CD4-positive, alpha-beta T cell treated with Interleukin-4 for 4 hours (primary cell): ENCODE data around the gene SLC26A9.

Experiments
- DNase-seq: peaks from one replicate; pipeline ENCODE4 v3.0.0-alpha.2; 2020

The SLC26A9 gene

GRCh38 chr1:205948039-205948438 is 4.8 kb upstream of the SLC26A9 start:
- no peak for DNase-seq

GRCh38 chr1:205947024-205947423 is 3.8 kb upstream of the SLC26A9 start:
- DNase-seq: no peak

- DNase-seq: no peak
Measured at GRCh38 chr1:205945069-205945468, 1.8 kb upstream of the SLC26A9 start.

GRCh38 chr1:205944525-205944924 is 1.3 kb upstream of the SLC26A9 start:
- DNase-seq: no peak

- DNase-seq: no peak
Measured at GRCh38 chr1:205942631-205943159, 561 bp downstream of the SLC26A9 start.

GRCh38 chr1:205940710-205941109 is 2.5 kb downstream of the SLC26A9 start:
- DNase-seq: no peak

GRCh38 chr1:205939690-205940330 is 3.4 kb downstream of the SLC26A9 start:
- no peak for DNase-seq

GRCh38 chr1:205938682-205939081 is 4.6 kb downstream of the SLC26A9 start:
- DNase-seq: no peak

GRCh38 chr1:205936846-205937586 is 6.2 kb downstream of the SLC26A9 start:
- no peak for DNase-seq

- DNase-seq: no peak
Measured at GRCh38 chr1:205936311-205936710, 6.9 kb downstream of the SLC26A9 start.

- DNase-seq: no peak
Measured at GRCh38 chr1:205935869-205936268, 7.4 kb downstream of the SLC26A9 start.

GRCh38 chr1:205934788-205935187 is 8.5 kb downstream of the SLC26A9 start:
- DNase-seq: no peak

GRCh38 chr1:205933671-205934618 is 9.3 kb downstream of the SLC26A9 start:
- DNase-seq: no peak

- no peak for DNase-seq
Measured at GRCh38 chr1:205932776-205933175, 10.5 kb downstream of the SLC26A9 start.

GRCh38 chr1:205930799-205931281 is 12.4 kb downstream of the SLC26A9 start:
- DNase-seq: no peak

GRCh38 chr1:205930195-205930577 is 13.1 kb downstream of the SLC26A9 start:
- DNase-seq: no peak

- no peak for DNase-seq
Measured at GRCh38 chr1:205929496-205930194, 13.6 kb downstream of the SLC26A9 start.

GRCh38 chr1:205928317-205928716 is 14.9 kb downstream of the SLC26A9 start:
- no peak for DNase-seq

- DNase-seq: no peak
Measured at GRCh38 chr1:205927676-205928075, 15.6 kb downstream of the SLC26A9 start.

GRCh38 chr1:205927247-205927646 is 16.0 kb downstream of the SLC26A9 start:
- DNase-seq: no peak

GRCh38 chr1:205926636-205927035 is 16.6 kb downstream of the SLC26A9 start:
- no peak for DNase-seq

GRCh38 chr1:205926213-205926612 is 17.0 kb downstream of the SLC26A9 start:
- DNase-seq: no peak
